GM21786 (cell line): ENCODE data around the gene TRPC3.

Experiments used
- ATAC-seq: cut with Tn5 transposase; IDR thresholded peaks from one replicate; pipeline ENCODE4 v1.9.1; 2021; ENCODE audit not compliant: unreplicated experiment

TRPC3 gene

DNA sequence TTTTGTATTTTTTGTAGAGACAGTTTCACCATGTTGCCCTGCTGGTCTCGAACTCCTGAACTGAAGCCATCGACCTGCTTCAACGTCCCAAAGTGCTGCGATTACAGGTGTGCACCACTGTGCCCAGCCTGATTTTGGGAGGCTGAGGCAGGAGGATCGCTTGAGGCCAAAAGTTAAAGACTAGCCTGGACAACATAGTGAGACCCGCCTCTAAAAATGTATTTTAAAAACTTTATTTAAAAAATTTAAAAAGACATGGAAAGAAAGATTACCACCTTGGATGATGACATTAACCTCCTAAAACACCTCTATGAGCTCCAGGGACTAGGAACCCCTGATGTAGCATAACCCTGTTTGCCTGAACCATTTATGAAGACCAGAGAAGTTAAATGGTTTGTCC, 75.8 kb downstream of the TRPC3 start:
- no peak for ATAC-seq

DNA sequence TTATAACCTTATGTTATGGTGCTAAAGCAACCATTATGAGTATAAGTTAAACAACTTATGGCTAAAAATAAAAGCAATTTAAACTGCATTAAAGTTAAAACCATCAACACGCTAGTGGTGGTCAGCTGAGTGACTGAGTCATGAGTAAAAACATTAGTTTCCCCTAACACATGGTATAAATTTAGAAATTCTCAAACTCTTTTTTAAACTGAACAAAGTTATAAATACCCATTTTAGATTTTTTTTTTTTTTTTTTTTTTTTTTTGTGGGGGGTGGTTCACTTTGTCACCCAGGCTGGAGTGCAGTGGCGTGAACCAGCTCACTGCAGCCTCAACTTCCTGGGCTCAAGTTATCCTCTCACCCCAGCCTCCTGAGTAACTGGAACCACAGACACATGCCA, 76.2 kb downstream of the TRPC3 start:
- ATAC-seq, result no peak

DNA sequence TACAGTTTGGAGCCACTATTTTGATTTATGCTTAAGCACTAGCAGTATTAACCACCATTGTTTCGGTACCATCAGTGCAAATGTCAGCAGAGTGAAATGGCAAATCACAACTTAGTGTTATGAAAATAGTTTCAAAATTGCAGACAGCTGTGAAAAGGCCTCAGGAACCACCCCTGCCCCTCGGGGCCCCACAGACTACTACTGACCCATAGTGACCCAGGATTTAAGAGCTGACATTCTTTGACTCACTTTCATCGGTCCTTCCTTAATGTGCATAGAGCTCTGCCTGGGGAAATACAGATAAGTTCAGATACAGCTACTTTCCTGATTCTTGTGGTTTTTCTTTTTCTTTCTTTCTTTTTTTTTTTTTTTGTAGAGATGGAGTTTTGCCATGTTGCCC, 78.3 kb downstream of the TRPC3 start:
- no peak for ATAC-seq

DNA sequence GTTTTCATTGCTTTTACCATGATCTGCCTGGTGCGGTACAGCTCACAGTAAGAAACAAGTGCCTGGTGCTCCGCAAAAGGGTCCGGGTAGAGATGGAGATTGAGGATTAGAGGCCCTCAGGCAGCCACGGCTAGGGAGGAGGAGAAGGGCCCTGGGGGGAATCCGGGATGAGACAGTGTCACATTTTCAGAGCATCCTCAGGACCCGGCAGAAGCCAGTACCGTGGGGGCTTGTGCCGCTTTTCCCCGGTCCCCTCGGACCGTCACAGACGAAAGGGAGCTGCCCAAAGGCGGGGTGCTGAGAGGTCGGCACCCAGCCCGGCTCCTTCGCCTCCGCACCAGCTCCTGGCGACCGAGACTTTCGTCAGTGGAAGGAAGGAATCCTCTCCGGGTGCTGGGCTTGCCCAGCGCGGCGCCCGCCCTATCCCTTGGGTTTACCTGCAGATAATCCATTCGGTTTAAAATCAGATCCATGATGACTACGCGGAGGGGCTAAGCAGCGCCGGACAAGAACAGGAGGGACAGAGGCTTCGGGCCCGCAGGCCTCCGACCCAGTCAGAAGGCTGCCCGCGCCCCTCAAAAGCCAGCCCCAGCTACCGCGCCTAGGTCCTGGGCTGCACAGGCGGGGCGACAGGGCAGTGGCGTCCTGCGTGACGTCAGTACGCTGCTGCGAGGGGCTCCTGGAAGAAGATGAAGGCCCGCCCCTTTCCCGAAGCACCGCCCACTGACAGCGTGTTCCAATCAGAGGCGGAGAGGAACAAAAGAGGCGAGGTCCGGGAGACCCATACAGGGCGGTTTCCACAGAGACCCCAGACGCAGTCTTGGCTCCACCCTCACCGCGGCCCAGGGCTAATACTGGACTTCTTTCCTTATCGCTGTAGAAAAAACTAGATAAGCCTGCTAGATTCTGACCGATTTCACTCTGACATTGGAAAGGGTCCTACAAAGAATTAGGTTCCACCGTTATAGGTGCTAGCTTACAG, 81.7 kb downstream of the TRPC3 start, which contains the start of gene BBS7:
Gene BBS7 (minus strand): TSS at position 634 of the 982 bp plus-strand sequence. CDS start 161 bp downstream, at position 473.
- peak; percentile 98 for ATAC-seq

DNA sequence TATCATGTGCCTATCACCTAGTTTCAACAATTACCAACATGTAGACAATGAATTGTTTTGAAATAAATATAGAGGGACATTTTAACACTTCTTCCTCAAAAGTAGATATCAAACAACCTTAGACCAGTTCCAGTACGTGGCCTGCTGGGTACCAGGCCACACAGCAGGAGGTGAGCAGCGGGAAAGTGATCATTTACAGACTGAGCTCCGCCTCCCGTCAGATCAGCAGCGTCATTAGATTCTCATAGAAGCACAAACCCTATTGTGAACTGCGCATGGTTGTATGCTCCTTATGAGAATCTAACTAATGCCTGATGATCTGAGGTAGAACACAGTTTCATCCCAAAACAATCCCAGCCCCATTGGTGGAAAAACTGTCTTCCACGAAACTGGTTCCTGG, 88.1 kb downstream of the TRPC3 start:
- no peak for ATAC-seq

DNA sequence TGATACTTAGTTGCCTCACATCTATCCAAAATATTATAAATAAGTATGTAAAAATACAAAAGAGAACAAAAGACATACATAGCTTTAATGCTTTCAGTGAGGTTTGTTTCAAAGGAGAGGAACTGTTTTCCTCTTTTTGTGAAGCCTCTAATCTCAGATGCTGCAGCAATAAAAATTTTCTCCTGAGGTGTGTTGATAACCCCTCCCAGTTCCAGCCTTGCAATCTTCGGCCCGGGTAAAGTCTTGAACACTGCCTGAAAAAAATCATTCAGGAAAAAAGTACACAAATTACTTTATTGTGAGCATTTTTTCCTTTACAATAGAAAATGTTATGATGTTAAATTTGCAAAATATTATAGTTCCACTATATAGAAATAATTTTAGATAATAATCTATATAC, 90.4 kb downstream of the TRPC3 start:
- no peak for ATAC-seq

DNA sequence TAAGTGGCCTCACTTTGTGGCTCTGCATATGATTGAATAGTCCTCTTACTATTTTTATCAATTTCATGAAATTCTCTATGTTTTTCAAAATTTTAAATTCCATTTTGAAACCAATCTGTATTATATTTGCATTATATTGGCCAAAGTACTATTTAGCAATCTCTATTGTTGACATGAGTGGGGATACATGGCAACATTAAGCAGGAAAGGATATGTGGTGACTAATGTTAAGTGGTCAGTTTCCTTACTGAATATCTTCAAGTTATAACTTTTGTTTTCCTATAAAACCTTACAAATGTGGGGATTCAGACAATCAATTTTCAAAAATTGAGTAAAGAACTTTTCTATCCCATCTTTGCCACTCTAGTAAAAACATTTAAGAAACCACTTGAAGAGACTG, 91.7 kb downstream of the TRPC3 start:
- no peak for ATAC-seq

DNA sequence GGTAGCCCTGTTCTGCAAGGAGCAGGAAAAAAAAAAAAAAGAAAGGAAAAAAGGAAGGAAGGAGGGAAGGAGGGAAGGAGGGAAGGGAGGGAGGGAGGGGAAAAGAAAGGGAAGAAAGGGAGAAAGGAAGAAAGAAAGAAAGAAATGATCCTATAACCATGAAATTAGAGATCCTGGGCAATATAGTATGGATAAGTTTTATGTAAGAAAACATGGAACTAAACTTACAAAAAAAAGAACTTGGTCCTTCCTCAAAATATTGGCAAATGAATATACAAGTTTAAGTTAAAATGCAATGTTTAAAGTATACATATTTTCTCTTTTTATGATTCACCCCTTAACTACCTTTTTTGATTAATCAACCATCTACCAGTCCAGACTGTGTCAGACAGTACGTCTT, 100.5 kb downstream of the TRPC3 start:
- no peak for ATAC-seq

DNA sequence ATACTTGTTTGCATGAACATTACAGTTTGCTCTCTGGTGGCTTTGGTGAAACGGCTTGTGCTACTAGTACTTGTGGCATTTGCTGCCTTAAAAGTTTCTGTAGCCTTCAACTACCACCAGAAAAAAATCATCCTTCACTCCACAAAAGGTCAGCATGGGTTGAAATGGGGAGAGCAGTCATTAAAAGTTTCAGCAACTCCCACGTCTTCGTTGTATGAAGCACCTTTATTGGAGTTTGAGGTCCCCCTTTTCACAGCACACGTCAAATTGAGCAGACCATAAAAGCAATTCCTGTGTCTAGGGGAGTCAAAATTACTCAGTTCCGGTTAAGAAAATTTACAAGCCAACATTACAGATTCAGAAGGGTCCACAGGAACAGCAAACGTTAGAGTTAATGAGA, 105.2 kb downstream of the TRPC3 start:
- ATAC-seq, result no peak

DNA sequence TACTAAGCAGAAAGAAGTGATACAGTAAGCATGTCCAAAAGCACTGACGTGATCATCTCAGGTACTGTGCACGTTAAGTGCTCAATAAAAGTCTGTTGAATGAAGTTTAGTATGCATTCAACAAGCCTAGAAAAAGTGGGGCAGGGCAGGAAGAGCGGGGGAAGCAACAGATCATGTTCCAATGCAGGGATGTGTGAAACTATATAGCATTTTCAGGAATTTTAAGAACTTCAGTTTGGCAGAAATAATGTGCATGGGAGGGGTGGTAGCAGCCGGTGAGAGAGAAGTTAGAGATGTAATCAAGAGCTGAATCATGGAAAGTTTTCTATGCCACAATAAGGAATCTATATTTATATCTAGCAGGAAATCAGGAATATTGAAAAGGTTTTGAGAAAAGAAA, 109.0 kb downstream of the TRPC3 start:
- ATAC-seq, result no peak

DNA sequence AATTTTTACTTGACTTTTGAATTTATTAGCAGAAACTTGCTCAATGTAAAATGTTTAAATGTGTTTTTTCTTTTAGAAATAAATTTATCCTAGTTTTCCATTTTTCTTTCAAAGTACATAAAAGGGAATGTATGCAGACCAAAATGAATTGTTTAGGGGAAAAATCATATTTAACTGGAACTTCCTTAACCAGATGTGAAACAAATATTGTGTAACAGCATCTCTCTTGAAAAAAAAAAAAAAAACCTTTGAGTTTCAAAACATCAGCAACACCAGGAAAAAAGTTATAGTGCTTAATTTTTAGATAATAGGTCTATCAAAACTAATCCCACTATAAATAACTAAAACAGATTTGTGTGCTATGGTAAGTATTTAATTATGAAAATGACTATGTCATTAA, 113.7 kb downstream of the TRPC3 start:
- no peak for ATAC-seq

DNA sequence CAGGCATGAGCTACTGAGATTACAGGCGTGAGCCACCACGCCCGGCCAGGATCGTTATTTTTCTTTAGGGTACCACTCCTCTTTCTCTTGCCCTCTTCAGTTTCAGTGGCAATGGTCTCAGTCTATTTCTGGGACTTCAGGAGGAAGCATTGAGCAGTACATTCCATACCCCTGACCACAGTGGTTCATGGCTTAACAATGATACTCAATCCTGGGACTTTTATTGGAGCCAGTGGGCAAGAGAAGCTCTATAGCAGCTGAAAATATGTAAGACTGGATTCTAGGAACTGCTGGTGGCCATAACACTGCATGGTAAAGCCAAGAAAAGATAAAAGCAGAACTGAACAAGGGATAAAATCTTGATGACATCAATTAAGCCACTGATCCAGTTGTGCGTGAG, 122.3 kb downstream of the TRPC3 start:
- no peak for ATAC-seq
